ENCODE results near the gene GDPD5.

GDPD5 gene

DNA sequence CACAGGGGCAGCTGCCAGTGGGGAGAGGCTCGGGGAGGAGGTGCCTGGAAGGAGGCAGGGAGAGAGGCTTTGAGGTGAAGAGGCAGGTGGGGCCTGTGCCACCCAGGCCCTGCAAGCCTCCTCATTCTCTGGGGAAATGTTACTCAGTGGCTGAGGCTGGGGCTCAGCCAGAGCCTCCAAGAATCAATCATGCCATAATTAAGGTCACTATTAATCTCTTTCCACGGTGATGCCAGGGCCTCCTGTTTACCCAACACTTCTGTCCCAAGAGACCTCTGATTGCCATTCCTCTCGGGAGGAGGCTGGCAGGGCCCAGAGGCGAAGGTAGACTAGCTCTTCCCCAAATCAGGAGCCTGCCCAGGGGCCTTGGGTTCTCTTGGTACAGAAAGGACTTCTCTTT, 38.4 kb downstream of the GDPD5 start:
- DNase-seq = no peak

DNA sequence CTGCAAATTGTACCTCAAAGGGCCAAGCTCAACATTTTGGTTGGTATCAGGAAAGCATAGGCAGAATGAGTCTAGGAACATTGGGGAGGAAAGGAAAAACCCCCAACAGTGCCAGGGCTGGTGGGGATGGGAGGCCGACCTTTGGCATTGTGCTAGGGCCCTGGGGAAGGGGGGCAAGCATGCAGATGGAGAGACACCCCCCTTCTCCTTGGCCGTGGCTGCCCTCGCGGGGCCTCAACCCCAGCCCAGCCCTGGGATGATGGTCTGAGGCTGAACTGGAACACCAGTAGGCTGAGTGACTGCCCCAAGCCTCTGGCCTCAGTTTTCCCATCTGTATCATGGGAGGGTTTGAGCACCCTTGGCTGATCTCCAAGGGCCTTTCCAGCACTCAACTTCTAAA, 40.0 kb downstream of the GDPD5 start:
- DNase-seq = no peak

DNA sequence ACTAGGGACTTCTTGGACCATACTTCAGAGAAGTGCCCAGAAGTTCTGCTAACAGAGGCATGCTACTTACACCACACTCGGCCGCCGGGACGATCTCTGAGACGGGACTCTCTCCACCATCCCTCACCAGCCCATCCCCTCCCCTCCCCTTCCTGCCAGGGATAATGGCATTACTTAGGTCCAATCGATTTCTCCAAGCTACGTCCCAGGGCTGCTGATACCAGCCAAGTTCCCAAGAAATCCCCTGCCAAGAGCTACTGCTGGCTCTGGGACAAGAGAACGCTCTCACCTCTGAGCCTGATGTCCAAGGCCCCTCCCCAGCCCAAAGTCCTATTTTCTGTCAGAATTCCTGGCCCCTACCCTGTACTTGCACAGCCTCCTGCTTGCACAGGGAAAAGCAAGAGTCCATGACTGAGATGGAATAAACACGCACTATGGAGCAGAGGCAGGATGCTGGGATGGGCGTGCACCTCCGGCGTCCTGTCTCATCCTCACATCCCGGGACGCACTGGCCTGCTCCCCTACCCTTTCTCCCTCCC, 42.7 kb downstream of the GDPD5 start:
- DNase-seq = no peak

DNA sequence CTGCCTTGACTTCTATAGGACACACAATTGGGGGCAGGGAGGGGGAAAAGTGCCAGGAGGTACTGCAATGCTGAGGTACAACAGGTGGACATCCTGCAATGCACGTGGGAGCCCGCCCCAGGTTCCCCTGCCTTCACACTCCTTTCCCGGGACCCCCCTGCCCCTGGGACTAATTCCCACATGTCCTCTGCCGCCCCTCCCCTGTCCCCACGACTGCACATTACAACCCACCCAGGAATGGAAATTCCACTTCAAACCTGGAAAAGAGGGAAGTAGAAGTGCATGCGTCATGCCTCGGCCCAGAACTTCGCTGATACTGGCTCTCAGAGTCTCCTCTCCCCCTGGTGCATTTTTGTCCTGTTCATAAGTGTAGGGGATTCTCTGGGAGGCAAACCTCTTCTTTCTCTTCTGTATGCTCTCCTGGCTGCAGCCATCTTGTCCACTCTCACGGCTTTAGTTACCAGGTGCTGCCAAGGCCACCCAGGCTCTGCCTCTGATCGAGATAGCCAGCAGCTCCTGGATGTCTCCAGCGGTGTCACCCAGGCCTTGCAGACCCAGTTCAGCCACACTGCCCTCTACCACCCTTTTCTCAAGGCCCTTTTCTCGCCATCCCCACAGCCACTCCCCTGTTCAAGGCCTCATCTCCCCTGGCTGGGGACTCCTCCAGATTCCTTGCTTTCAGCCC, 43.7 kb downstream of the GDPD5 start:
- DNase-seq = no peak

- no peak for DNase-seq
Measured at GRCh38 chr11:75481223-75481921, 44.4 kb downstream of the GDPD5 start.

DNA sequence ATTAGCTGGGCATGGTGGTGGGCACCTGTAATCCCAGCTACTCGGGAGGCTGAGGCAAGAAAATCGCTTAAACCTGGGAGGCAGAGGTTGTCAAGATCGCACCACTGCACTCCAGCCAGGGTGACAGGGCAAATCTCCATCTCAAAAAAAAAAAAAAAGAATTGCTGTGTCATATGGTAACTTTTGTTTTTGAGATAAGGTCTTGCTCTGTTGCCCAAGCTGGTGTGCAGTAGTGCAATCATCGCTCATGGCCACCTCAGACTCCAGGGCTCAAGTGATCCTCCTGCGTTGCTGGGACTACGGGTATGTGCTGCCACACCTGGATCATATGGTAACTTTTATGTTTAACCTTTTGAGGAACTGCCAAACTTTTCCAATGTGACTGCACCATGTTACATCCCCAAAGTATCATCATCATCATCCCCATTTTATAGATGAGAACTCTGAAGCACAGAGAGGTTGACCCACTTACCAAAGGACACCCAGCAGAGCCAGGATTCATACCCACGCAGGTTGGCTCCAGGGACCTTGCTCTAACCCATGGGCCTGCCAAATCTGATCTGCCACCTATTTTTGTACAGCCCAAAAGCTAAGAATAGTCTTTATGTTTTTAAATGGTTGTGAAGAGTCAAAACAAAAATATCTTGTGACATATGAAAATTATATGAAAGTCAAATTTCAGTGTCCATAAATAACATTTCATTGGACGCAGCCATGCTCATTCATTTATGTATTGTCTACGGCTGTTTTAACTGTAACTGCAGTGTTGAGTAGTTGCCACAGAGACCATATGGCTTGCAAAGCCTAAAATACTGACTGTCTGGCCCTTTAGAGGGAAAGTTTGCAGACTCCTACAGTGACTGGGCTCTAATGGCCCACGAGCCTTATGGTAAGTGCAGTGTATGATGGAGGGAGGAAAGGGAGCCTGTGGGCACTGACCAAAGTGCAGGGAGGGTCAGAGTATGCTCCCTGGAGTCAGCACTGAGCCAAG, 45.3 kb downstream of the GDPD5 start:
- DNase-seq = no peak

DNA sequence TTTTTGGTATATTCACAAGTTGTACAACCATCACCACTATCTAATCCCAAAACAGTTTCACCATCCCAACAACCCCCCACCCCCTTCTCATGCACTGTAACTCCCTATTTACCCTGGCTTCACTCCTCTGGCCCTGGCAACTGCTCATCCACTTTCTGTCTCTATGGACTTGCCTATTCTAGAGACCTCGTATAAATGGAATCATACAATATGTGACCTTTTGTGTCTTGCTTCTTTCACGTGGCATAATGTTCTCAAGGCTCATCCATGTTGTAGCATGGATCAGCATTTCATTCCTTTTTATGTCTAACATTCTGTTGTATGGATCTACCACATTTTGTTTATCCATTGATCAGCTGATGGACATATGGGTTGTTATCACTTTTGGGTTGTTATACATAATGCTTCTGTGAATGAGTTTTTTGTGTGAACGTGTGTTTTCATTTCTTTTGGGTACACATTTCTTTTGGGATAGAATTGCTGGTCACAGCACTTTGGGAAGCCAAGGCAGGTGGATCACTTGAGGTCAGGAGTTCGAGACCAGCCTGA, 46.1 kb downstream of the GDPD5 start:
- DNase-seq = peak; percentile 21

DNA sequence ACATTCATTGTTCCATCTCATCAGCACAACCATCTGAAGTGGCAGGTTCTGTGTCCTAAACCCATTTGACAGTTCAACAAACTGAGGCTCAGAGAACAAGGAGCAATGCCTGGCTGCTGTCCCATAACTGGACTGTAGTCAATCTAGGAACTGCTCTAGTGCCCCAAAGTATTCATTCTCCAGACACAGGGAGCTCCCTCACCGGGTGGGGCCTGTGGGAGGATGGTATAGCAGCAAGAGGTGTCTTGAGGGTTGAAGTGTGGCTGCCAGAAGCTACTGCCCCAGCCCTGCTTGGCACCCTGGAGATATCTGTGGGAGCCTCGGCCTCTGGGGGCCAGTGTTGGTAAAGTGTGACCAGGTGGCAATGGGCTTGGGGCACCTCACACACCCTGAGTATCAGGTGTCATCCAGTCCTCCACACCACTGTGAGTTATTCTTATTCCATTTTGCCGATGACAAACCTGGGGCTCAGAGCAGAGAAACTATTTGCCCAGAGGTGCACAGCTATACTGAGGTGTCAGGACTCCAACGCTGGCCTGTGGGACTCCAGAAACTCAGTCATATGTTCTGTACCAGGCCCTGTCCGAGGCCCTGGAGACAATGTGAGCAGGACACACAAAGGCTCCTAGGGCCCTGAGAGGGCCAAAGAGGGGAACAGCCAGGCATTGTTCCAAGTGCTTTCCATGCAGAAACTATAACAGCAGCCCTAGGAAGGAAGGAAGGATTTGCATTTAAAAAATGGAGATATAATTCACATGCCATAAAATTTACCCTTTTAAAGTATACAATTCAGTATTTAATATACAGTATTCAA, 46.8 kb downstream of the GDPD5 start:
- DNase-seq = no peak

- no peak for DNase-seq
Measured at GRCh38 chr11:75477614-75477935, 48.2 kb downstream of the GDPD5 start.

DNA sequence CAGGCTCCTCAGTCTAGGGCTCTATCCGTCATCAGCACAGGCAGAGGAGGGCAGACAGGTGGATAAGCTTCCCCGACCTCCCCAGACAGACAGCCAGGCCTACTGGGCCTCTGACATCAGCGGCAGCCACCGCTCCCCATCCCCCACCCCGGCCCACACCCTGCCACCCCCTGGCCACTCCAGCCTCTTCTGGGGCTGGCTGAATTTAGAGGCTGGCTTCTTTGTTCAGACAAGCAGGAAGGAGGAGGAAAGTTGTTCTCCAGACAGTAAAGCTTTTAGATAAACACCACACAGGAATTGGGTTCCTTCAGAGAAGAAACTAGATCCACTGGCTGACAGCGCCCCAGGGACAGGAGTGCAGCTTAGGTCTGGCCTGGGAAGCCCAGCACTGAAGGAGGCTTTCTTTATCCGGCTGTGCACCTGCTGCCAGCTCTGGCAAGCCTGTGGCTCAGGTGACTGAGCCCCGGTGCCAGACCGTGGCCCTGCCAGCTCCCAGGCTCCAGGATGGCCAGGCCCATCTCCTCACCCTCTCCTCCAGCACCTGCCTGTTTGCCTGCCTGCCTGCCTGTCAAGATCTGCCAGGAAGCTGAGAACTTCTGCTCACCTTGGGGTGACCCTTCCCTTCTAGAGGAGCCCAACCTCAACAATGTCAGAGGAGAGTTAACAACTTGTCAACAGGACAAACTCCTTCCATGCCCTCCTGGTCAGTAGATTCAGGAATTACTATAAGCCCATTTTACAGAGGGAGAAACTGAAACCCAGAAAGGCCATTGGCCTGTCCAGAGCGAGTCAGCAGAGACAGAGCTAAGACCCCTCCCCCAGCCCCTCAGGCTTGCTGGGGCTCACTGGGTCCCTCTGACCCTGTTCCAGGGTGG, 48.8 kb downstream of the GDPD5 start:
- DNase-seq = peak; percentile 74

DNA sequence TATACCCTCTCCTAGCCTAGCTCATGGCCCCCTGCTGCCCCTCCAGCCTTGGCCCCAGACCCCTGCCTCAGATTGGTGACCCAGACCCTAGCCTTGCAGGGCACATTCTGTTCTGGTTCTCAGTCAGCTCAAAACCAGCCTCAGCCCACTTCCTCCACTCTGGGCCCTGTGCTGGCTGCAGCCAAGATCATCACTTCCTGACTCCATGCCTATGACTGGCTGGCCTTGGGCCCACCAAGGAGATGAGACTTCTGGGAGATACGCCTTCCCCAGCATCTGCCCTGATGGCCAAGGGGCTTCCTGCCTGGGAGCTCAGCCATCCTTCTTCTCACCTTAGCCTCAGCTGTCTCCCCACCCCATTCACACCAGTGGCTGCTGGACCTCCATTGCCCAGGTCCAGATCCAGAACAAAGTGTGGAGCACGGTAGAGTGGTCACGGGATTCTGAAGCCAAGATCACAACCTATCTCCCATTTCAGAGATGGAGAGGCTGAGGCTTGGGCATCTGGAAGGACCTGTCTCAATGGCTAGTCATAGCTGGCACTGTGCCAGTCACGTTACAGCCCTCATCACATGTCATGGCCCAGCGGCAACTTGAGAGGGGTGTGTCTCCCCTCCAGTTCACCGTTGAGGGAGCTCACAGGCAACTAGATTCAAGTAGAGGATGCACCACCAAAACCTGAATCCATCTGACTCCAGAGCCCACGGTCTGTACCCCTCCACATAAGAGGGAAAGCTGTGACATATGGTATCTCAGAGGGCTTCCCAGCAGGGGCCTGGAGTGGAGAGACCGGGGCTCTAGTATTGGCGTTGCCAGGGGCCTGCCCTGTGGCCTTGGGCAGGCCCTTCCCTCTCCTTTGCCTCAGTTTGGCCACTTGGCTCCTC, 49.7 kb downstream of the GDPD5 start:
- peak; percentile 49 for DNase-seq

DNA sequence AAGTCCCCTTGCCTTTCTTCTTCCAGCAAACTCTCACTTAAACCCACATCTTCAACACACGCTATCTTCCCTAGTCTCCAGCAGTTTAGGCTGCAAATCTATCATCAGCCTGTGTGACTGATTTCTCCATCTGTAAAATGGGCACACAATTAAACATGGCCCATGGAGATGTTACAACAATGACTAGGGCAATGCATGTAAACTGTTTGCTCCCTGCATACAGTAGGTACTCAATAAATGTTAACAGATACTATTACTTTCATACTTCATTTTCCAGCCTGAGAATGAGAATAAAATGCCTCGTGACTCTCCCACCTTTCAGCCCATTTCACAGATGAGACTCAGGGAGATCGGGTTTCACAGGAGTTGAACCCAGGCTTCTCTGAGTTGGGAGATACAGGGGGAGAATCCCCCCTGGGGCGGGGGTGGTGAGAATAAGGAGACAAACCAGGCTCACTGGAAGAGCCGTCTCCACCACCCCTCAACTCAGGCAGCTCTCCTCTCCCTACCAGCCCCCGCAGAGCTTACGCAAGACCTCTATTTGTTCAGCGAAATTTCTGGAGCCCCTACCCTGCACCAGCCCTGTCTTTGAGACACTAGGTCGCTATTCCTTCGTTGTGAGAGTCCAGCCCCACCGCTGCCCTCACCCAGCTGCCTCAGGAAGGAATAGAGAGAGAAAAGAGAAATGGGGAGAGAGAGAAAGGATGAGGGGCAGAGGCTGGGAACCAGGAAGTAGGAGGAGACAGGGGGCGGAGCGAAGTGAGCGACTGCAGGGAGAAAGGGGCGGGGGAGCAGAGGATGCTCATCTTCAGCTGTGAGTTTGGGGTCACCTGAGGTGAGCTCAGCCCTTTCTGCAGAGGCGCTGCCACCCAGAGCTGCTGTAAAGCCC, 50.6 kb downstream of the GDPD5 start:
- DNase-seq = no peak

GRCh38 chr11:75474240-75474639, 51.5 kb downstream of the GDPD5 start:
- no peak for DNase-seq

GRCh38 chr11:75473684-75474083, 52.1 kb downstream of the GDPD5 start:
- no peak for DNase-seq

GRCh38 chr11:75472081-75472732, 53.5 kb downstream of the GDPD5 start:
- no peak for DNase-seq

GRCh38 chr11:75471176-75471973, 54.4 kb downstream of the GDPD5 start:
- no peak for DNase-seq

- no peak for DNase-seq
Measured at GRCh38 chr11:75470476-75471080, 55.2 kb downstream of the GDPD5 start.
